CD14-positive monocyte (primary cell): ENCODE results near the gene SSBP3. TPM values are rescaled to one million over a fixed set of nuclear protein-coding genes. Genes with fewer than 3 reads are reported as not detected.

Experiments used
- DNase-seq, 3 donors: peaks; one replicate each; pipeline ENCODE4 v3.0.0-alpha.2; 2011 to 2022
- H2AFZ ChIP-seq: 2 replicates; pipeline ENCODE4 v1.6.0; 2012; ENCODE audit warnings: mild to moderate bottlenecking, low read depth, low read length, inconsistent platforms; ENCODE audit not compliant: insufficient read depth, poor library complexity, severe bottlenecking
- H3K27ac ChIP-seq, 2 donors: 1 replicate in 1 of 2; 2 replicates in 1 of 2; pipeline ENCODE4 v1.5.1; 2012 to 2013; ENCODE audit warnings: low read length in 2 of 2, control low read depth in 1 of 2, inconsistent platforms in 1 of 2, low read depth in 1 of 2, mild to moderate bottlenecking in 1 of 2
- H3K27me3 ChIP-seq, 2 donors: one replicate each; pipeline versions ENCODE4 v1.6.0 to v1.6.1; 2011 to 2013; ENCODE audit warnings: low read length in 2 of 2; ENCODE audit not compliant: control insufficient read depth in 2 of 2, insufficient read depth in 2 of 2
- H3K36me3 ChIP-seq, 2 donors: replicated peaks in 1 of 2; 1 replicate in 1 of 2; 2 replicates in 1 of 2; pipeline versions ENCODE4 v1.5.1 to v1.6.1; 2012 to 2013; ENCODE audit warnings: low read length in 2 of 2, control low read depth in 1 of 2, inconsistent platforms in 1 of 2, mild to moderate bottlenecking in 1 of 2; ENCODE audit not compliant: insufficient read depth in 2 of 2, control insufficient read depth in 1 of 2
- H3K4me1 ChIP-seq, 2 donors: 1 replicate in 1 of 2; 2 replicates in 1 of 2; pipeline versions ENCODE4 v1.5.1 to v1.6.1; 2012 to 2013; ENCODE audit warnings: low read length in 2 of 2, control low read depth in 1 of 2, inconsistent platforms in 1 of 2, mild to moderate bottlenecking in 1 of 2, moderate library complexity in 1 of 2; ENCODE audit not compliant: insufficient read depth in 2 of 2, control insufficient read depth in 1 of 2
- H3K4me2 ChIP-seq: replicated peaks from 2 replicates; pipeline ENCODE3; 2012; ENCODE audit warnings: low read length, moderate library complexity, mild to moderate bottlenecking; ENCODE audit not compliant: poor library complexity, severe bottlenecking; ENCODE audit errors: extremely low read depth
- H3K4me3 ChIP-seq, 3 experiments: fragments of 200-600 bp in 1 of 3; sonication (generic) in 1 of 3; replicated peaks in 1 of 3; 1 replicate in 2 of 3; 2 replicates in 1 of 3; pipeline ENCODE4 v1.5.1; 2011 to 2013; ENCODE audit warnings: low read length in 3 of 3, mild to moderate bottlenecking in 3 of 3, control low read depth in 2 of 3, low read depth in 2 of 3, inconsistent platforms in 1 of 3, moderate library complexity in 1 of 3
- H3K79me2 ChIP-seq: 2 replicates; pipeline ENCODE4 v1.6.0; 2012; ENCODE audit warnings: mild to moderate bottlenecking, control low read depth, inconsistent platforms, low read length, moderate library complexity; ENCODE audit not compliant: insufficient read depth
- H3K9ac ChIP-seq: 2 replicates; pipeline ENCODE4 v1.6.0; 2017; ENCODE audit warnings: low read length, mild to moderate bottlenecking; ENCODE audit not compliant: insufficient read depth, poor library complexity, severe bottlenecking
- H3K9me3 ChIP-seq, 2 donors: replicated peaks in 1 of 2; 1 replicate in 1 of 2; 2 replicates in 1 of 2; pipeline versions ENCODE4 v1.5.1 to v1.6.1; 2012 to 2013; ENCODE audit warnings: low read length in 2 of 2, control low read depth in 1 of 2; ENCODE audit not compliant: control insufficient read depth in 1 of 2, insufficient read depth in 1 of 2
- H4K20me1 ChIP-seq: 2 replicates; pipeline ENCODE4 v1.6.0; 2012; ENCODE audit warnings: mild to moderate bottlenecking, low read length, control low read depth, moderate library complexity; ENCODE audit not compliant: insufficient read depth
- H3K27ac Mint-ChIP-seq, 7 donors: one replicate each; pipeline ENCODE4 v1.8.0; 2020; ENCODE audit warnings: mild to moderate bottlenecking in 7 of 7, mixed read lengths in 7 of 7, moderate library complexity in 6 of 7, inconsistent platforms in 2 of 7
- H3K27me3 Mint-ChIP-seq, 3 donors: one replicate each; pipeline ENCODE4 v1.8.0; 2021 to 2022; ENCODE audit warnings: low read depth in 3 of 3, mild to moderate bottlenecking in 3 of 3, mixed read lengths in 3 of 3, moderate library complexity in 3 of 3, inconsistent platforms in 1 of 3
- H3K36me3 Mint-ChIP-seq, 2 donors: one replicate each; pipeline ENCODE4 v1.8.0; 2020; ENCODE audit warnings: mixed read lengths in 2 of 2, inconsistent platforms in 1 of 2, mild to moderate bottlenecking in 1 of 2
- H3K4me1 Mint-ChIP-seq: one replicate; pipeline ENCODE4 v1.8.0; 2020; ENCODE audit warnings: mild to moderate bottlenecking, mixed read lengths
- H3K4me3 Mint-ChIP-seq, 2 donors: one replicate each; pipeline ENCODE4 v1.8.0; 2020; ENCODE audit warnings: mild to moderate bottlenecking in 2 of 2, mixed read lengths in 2 of 2, moderate library complexity in 1 of 2
- H3K9me3 Mint-ChIP-seq, 7 donors: one replicate each; pipeline ENCODE4 v1.8.0; 2020 to 2022; ENCODE audit warnings: mixed read lengths in 7 of 7, mild to moderate bottlenecking in 6 of 7, moderate library complexity in 6 of 7, inconsistent platforms in 2 of 7
- WGBS: methylation state at CpG from one replicate; pipeline ENCODE4 v1.1.5; 2013; ENCODE audit warnings: missing lambda C conversion rate; ENCODE audit not compliant: insufficient coverage; 5-methylcytosine and 5-hydroxymethylcytosine counted together
- intact Hi-C, 2 donors: fragments of 100-400 bp; cut with micrococcal nuclease; formaldehyde crosslinking; loops; one replicate each; pipeline versions ENCODE4 v1.15.0 to v1.15.1; 2023
- polyA plus RNA-seq, 3 donors: library from polyadenylated mRNA; depleted of rRNA in 1 of 3; unstranded in 2 of 3; stranded (reverse) in 1 of 3; fragments of 300-500 nt in 2 of 3; fragments of >200 nt in 1 of 3; fragmentation: Illumina TruSeq in 2 of 3; gene quantifications; 1 replicate in 2 of 3; 2 replicates in 1 of 3; pipeline ENCODE4 v1.2.3, GENCODE V29; 2012 to 2021
- TF ChIP-seq, protein P1 (sequence below): fragments of 200-600 bp; IDR thresholded peaks from one replicate; pipeline ENCODE4 v1.8.0; 2022; ENCODE audit warnings: antibody characterized with exemption, mild to moderate bottlenecking

SSBP3 gene
- polyA plus RNA-seq, 3 donors: 4.1 to 30.7 (median 4.3) TPM

DNA sequence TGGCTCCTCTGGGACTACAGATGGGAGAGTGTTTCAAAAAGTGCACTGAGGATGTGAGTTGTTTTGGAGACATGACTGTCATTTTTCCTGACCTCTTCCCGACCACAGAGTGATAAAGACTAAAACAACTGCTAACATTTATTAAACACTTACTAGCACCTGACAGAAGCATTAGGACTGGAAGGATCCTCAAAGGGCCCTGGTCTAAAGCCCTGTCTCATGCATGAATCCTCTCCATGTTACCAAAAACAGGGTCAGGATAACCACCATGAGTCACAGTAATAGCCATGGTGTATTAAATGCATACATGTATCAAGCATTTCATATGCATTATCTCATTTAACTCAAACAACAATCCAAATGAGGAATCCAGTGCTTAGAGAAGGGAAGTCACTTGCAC lies 217.9 kb downstream of the SSBP3 start:
- H3K27me3 Mint-ChIP-seq: peaks cover 0 to 3% (median 0%) of the 10 kb centered on the region in 3 donors
- no peaks in the 10 kb centered on the region for H3K27me3 ChIP-seq
- WGBS: no CpG with 5 or more reads among the region's 1 CpG

DNA sequence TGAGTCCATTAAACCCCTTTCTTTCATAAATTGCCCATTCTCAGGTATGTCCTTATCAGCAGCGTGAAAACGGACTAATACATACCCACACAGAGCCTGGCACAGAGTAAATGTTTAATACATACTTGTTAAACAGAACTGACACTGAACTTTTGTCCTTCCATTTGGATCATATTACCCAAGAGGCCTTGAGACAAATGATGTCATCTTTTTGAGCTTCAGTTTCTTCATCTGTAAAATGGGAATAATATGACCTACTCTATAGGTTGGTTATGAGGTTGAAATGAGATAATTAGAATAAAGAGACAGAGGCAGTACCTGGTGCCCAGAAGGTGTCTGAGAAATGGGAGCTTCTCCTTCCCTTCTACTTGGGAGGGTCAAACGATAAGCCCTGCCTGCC lies 220.1 kb downstream of the SSBP3 start:
- Histone ChIP-seq H2AFZ (no peak overlapping the region), H3K4me3 (no peak overlapping the region), H3K27ac (no peak overlapping the region), H3K9me3 (no peaks in the 10 kb centered on the region), H3K79me2 (no peaks in the 10 kb centered on the region), H3K4me1 (no peaks in the 10 kb centered on the region), H3K4me2 (no peak overlapping the region), H4K20me1 (no peaks in the 10 kb centered on the region), H3K36me3 (peaks cover 13 to 35% of the 10 kb centered on the region in 2 donors), H3K9ac (no peak overlapping the region), H3K27me3 (no peaks in the 10 kb centered on the region)
- Mint-ChIP-seq H3K36me3 (peaks cover 38% of the 10 kb centered on the region in 2 donors), H3K4me3 (no peak overlapping the region), H3K27me3 (peaks cover 0 to 5% (median 0%) of the 10 kb centered on the region in 3 donors), H3K9me3 (peaks cover 0 to 5% (median 0%) of the 10 kb centered on the region in 7 donors), H3K27ac (no peak overlapping the region), H3K4me1 (peaks cover 2% of the 10 kb centered on the region)
- TF ChIP-seq, protein P1, sequence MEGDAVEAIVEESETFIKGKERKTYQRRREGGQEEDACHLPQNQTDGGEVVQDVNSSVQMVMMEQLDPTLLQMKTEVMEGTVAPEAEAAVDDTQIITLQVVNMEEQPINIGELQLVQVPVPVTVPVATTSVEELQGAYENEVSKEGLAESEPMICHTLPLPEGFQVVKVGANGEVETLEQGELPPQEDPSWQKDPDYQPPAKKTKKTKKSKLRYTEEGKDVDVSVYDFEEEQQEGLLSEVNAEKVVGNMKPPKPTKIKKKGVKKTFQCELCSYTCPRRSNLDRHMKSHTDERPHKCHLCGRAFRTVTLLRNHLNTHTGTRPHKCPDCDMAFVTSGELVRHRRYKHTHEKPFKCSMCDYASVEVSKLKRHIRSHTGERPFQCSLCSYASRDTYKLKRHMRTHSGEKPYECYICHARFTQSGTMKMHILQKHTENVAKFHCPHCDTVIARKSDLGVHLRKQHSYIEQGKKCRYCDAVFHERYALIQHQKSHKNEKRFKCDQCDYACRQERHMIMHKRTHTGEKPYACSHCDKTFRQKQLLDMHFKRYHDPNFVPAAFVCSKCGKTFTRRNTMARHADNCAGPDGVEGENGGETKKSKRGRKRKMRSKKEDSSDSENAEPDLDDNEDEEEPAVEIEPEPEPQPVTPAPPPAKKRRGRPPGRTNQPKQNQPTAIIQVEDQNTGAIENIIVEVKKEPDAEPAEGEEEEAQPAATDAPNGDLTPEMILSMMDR: no peak
- 100% methylated on average over 3 of the region's 3 CpGs for WGBS
- intact Hi-C loops: loop anchor here in 1 of 2 donors (10.0 kb wide), 1 partner anchor 309 kb away; no protein-coding TSS in a partner anchor
- DNase-seq: no peak

More for the DNA sequence above, 217.9 kb downstream of the SSBP3 start:
- Histone ChIP-seq H3K79me2 (no peaks in the 10 kb centered on the region), H4K20me1 (no peaks in the 10 kb centered on the region), H3K36me3 (peaks cover 13 to 50% of the 10 kb centered on the region in 2 donors), H3K27ac (no peak overlapping the region), H3K9me3 (no peaks in the 10 kb centered on the region), H2AFZ (no peak overlapping the region), H3K4me2 (no peak overlapping the region), H3K4me3 (no peak overlapping the region), H3K9ac (no peak overlapping the region), H3K4me1 (no peaks in the 10 kb centered on the region)
- TF ChIP-seq, protein P1: no peak
- no peaks in the 10 kb centered on the region for H3K4me1 Mint-ChIP-seq
- H3K4me3 Mint-ChIP-seq: no peak overlapping the region
- H3K9me3 Mint-ChIP-seq: peaks cover 0 to 5% (median 0%) of the 10 kb centered on the region in 7 donors
- no peak for DNase-seq
- intact Hi-C loops: loop anchor here in 1 of 2 donors (10.0 kb wide), 1 partner anchor 307 kb away; no protein-coding TSS in a partner anchor
- no peak overlapping the region for H3K27ac Mint-ChIP-seq
- H3K36me3 Mint-ChIP-seq: peaks cover 42 to 52% of the 10 kb centered on the region in 2 donors
